Neuronal stem cell (in vitro differentiated cells): ENCODE data around the gene DDX42.
"Not testable (repeated sequence)": the region's sequence is repeated elsewhere in the genome, so short reads cannot be mapped to it uniquely, and the experiment has no call there.

Experiments used
- DNase-seq: peaks from one replicate; pipeline ENCODE4 v3.0.0-alpha.2; 2013; ENCODE audit warnings: low spot score
- H2AFZ ChIP-seq: one replicate; pipeline ENCODE4 v1.6.1; 2013; ENCODE audit warnings: mild to moderate bottlenecking, low read length, inconsistent platforms
- H2AK5ac ChIP-seq: 2 replicates; pipeline ENCODE4 v1.6.1; 2013; ENCODE audit warnings: low read depth, mild to moderate bottlenecking, inconsistent platforms, low read length, moderate library complexity, mixed read lengths
- H2BK120ac ChIP-seq: 2 replicates; pipeline ENCODE4 v1.6.1; 2013; ENCODE audit warnings: low read depth, mild to moderate bottlenecking, inconsistent platforms, low read length, moderate library complexity, mixed read lengths
- H2BK12ac ChIP-seq: one replicate; pipeline ENCODE4 v1.6.1; 2013; ENCODE audit warnings: low read length, inconsistent platforms
- H2BK15ac ChIP-seq: 2 replicates; pipeline ENCODE4 v1.6.1; 2013; ENCODE audit warnings: mild to moderate bottlenecking, low read length, inconsistent platforms, mixed read lengths
- H2BK5ac ChIP-seq: one replicate; pipeline ENCODE4 v1.6.1; 2013; ENCODE audit warnings: inconsistent platforms, mild to moderate bottlenecking, low read length, moderate library complexity
- H3K14ac ChIP-seq: one replicate; pipeline ENCODE4 v1.6.1; 2013; ENCODE audit warnings: low read length, inconsistent platforms
- H3K18ac ChIP-seq: 2 replicates; pipeline ENCODE4 v1.6.1; 2013; ENCODE audit warnings: low read length, inconsistent platforms
- H3K23ac ChIP-seq: 2 replicates; pipeline ENCODE4 v1.6.1; 2013; ENCODE audit warnings: low read depth, mild to moderate bottlenecking, mixed read lengths, low read length, inconsistent platforms; ENCODE audit not compliant: poor library complexity
- H3K27ac ChIP-seq: replicated peaks from 3 replicates; pipeline ENCODE4 v1.5.1; 2013; ENCODE audit warnings: low read length, inconsistent platforms
- H3K27me3 ChIP-seq, 3 experiments: 2 replicates each; pipeline ENCODE4 v1.6.1; 2013; ENCODE audit warnings: low read length in 3 of 3, mild to moderate bottlenecking in 2 of 3, inconsistent platforms in 1 of 3, low read depth in 1 of 3, mixed read lengths in 1 of 3, moderate library complexity in 1 of 3; ENCODE audit not compliant: control insufficient read depth in 3 of 3, insufficient read depth in 3 of 3
- H3K36me3 ChIP-seq, 2 donors: replicated peaks in 1 of 2; 2 replicates each; pipeline ENCODE4 v1.6.1; 2013; ENCODE audit warnings: low read length in 2 of 2; ENCODE audit not compliant: control insufficient read depth in 2 of 2, insufficient read depth in 2 of 2
- H3K4ac ChIP-seq: 2 replicates; pipeline ENCODE4 v1.6.1; 2013; ENCODE audit warnings: inconsistent platforms, mild to moderate bottlenecking, low read length, moderate library complexity
- H3K4me1 ChIP-seq, 2 donors: 1 replicate in 1 of 2; 2 replicates in 1 of 2; pipeline ENCODE4 v1.6.1; 2013; ENCODE audit warnings: low read length in 2 of 2, low read depth in 1 of 2; ENCODE audit not compliant: control insufficient read depth in 2 of 2, insufficient read depth in 1 of 2
- H3K4me2 ChIP-seq: one replicate; pipeline ENCODE4 v1.6.1; 2013; ENCODE audit warnings: mild to moderate bottlenecking, low read length, inconsistent platforms; ENCODE audit not compliant: insufficient read depth, poor library complexity, severe bottlenecking
- H3K4me3 ChIP-seq, 2 donors: 2 replicates each; pipeline ENCODE4 v1.5.1; 2013; ENCODE audit warnings: low read length in 2 of 2, mild to moderate bottlenecking in 2 of 2, inconsistent platforms in 1 of 2, moderate library complexity in 1 of 2
- H3K79me1 ChIP-seq: one replicate; pipeline ENCODE4 v1.6.1; 2013; ENCODE audit warnings: low read depth, mild to moderate bottlenecking, inconsistent platforms, low read length, moderate library complexity
- H3K9ac ChIP-seq: one replicate; pipeline ENCODE4 v1.6.1; 2013; ENCODE audit warnings: mild to moderate bottlenecking, low read depth, low read length, inconsistent platforms; ENCODE audit not compliant: poor library complexity
- H3K9me3 ChIP-seq, 2 donors: replicated peaks in 1 of 2; 2 replicates each; pipeline versions ENCODE3 to v1.6.1; 2013; ENCODE audit warnings: low read length in 2 of 2, mild to moderate bottlenecking in 2 of 2, inconsistent platforms in 1 of 2, low read depth in 1 of 2, mixed read lengths in 1 of 2, moderate library complexity in 1 of 2; ENCODE audit not compliant: control insufficient read depth in 2 of 2, insufficient read depth in 1 of 2
- H4K8ac ChIP-seq: one replicate; pipeline ENCODE4 v1.6.1; 2013; ENCODE audit warnings: low read depth, mild to moderate bottlenecking, inconsistent platforms, low read length, moderate library complexity
- H4K91ac ChIP-seq: one replicate; pipeline ENCODE4 v1.6.1; 2013; ENCODE audit warnings: low read length, low read depth, mild to moderate bottlenecking, inconsistent platforms; ENCODE audit not compliant: poor library complexity
- WGBS, 2 donors: extraction: QIAGEN DNeasy Blood & Tissue Kit; methylation state at CpG; one replicate each; pipeline ENCODE4 v1.1.7; 2013; ENCODE audit warnings: missing lambda C conversion rate in 2 of 2, mixed read lengths in 1 of 2; ENCODE audit not compliant: insufficient read length in 2 of 2, insufficient replicate concordance in 1 of 2; ENCODE audit errors: extremely low coverage in 2 of 2; 5-methylcytosine and 5-hydroxymethylcytosine counted together

The DDX42 gene

DNA sequence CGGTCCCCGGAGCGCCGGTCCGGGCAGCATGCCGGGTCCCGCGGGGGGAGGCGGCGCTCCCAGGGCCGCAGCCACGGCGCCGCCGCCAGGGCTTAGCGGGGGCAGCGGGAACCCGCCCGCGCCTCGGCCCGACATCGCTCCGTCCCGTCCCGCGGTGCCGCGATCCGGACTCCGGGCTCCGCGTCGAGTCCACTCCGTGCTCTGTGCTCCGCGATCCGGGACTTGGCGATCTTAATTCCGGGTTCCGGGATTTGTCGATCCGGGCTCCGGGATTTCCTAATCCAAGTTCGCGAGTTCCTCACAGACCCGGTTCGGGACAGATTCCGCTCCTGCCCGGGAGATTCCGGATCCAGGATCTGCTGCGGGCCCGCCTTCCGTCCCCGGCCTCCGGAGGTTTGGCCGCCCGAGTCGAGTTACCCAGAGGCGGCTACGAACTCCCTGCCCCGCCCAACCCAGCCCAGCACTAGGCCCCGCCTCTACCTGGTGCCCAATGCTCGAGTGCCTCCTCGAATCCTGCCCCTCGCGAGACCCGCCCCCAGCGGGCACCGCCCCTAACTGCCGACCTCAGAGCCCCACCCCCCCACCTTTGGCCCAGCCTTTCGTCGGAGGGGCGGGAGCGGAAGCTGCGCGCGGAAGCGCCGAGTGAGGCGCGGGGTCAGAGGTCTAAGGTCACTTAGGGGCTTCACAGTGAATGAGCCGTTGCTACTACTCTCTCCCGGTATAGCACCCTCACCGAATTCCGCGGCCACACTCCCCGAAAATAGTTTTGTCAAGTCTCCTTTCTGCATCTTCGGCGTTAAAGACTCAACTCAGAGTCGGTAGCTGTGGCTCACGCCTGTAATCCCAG is 68.8 kb downstream of the DDX42 start, which contains the start of gene SMARCD2:
TSS of gene SMARCD2 (minus strand) at position 146 of the 847 bp plus-strand sequence. CDS start at position 135, 11 bp downstream.
- H2BK120ac ChIP-seq = no peak within 1 kb of the TSS
- peaks cover 11 to 13% of the 10 kb centered on the region in 2 donors for H3K4me1 ChIP-seq
- no peak within 1 kb of the TSS for H2BK15ac ChIP-seq
- no peak within 1 kb of the TSS for H4K8ac ChIP-seq
- H2BK12ac ChIP-seq = no peak within 1 kb of the TSS
- peaks cover 0 to 5% of the 10 kb centered on the region in 2 donors for H3K36me3 ChIP-seq
- peak; percentile 99 for DNase-seq
- no peak within 1 kb of the TSS for H3K4ac ChIP-seq
- peak within 1 kb of the TSS; percentile 61 to 89 for H3K4me3 ChIP-seq
- no peak within 1 kb of the TSS for H2AK5ac ChIP-seq
- WGBS, 2 donors = no CpG with 5 or more reads among the region's 92 CpGs
- H2AFZ ChIP-seq = peak within 1 kb of the TSS; percentile 95
- peak within 1 kb of the TSS; percentile 86 for H3K27ac ChIP-seq
- no peaks in the 10 kb centered on the region for H3K27me3 ChIP-seq
- peaks cover 6% of the 10 kb centered on the region for H3K79me1 ChIP-seq
- H3K14ac ChIP-seq = peak within 1 kb of the TSS; percentile 94
- no peak within 1 kb of the TSS for H4K91ac ChIP-seq
- peak within 1 kb of the TSS; percentile 28 for H3K23ac ChIP-seq
- H3K9me3 ChIP-seq = peaks cover 0 to under 1% of the 10 kb centered on the region in 2 donors
- peak within 1 kb of the TSS; percentile 79 for H2BK5ac ChIP-seq
- H3K18ac ChIP-seq = peak within 1 kb of the TSS; percentile 97
- peak within 1 kb of the TSS; percentile 72 for H3K4me2 ChIP-seq
- peak within 1 kb of the TSS; percentile 92 for H3K9ac ChIP-seq

- peak overlapping the region; percentile 56 for H3K4me2 ChIP-seq
- H3K9ac ChIP-seq, H3K23ac ChIP-seq, H3K9me3 ChIP-seq, H3K36me3 ChIP-seq, DNase-seq, H3K4ac ChIP-seq, H2BK5ac ChIP-seq, H3K14ac ChIP-seq, H2BK15ac ChIP-seq, H2BK120ac ChIP-seq, H3K79me1 ChIP-seq, H2BK12ac ChIP-seq, H4K91ac ChIP-seq, H4K8ac ChIP-seq, H2AK5ac ChIP-seq, H3K27me3 ChIP-seq: not testable (repeated sequence)
- peak overlapping the region; percentile 95 for H2AFZ ChIP-seq
- peak overlapping the region; percentile 70 for H3K27ac ChIP-seq
- peaks cover 11 to 13% of the 10 kb centered on the region in 2 donors for H3K4me1 ChIP-seq
- no CpG with 5 or more reads among the region's 19 CpGs for WGBS, 2 donors
- H3K4me3 ChIP-seq = peak overlapping the region; percentile 61 to 82
- peak overlapping the region; percentile 15 for H3K18ac ChIP-seq
These were observed 69.5 kb downstream of the DDX42 start for GRCh38 chr17:63843387-63843888.

GRCh38 chr17:63843910-63844677 is 70.1 kb downstream of the DDX42 start:
- no CpG with 5 or more reads among the region's 9 CpGs for WGBS, 2 donors
- no peak overlapping the region for H2BK12ac ChIP-seq

More at GRCh38 chr17:63843910-63844677, 70.1 kb downstream of the DDX42 start:
- Histone ChIP-seq H3K9ac (no peak overlapping the region), H3K9me3 (peaks cover 0 to 4% of the 10 kb centered on the region in 2 donors), H3K4ac (no peak overlapping the region), H3K14ac (no peak overlapping the region), H3K79me1 (peaks cover 4% of the 10 kb centered on the region), H3K23ac (no peak overlapping the region), H2BK120ac (no peak overlapping the region), H3K4me3 (peak overlapping the region in 1 of 2 donors; percentile 61), H2BK15ac (no peak overlapping the region), H4K8ac (no peak overlapping the region), H3K4me1 (peaks cover 11 to 13% of the 10 kb centered on the region in 2 donors), H2BK5ac (no peak overlapping the region), H3K4me2 (no peak overlapping the region), H3K36me3 (no peaks in the 10 kb centered on the region), H2AFZ (peak overlapping the region; percentile 95), H4K91ac (no peak overlapping the region), H3K18ac (no peak overlapping the region), H3K27ac (no peak overlapping the region), H2AK5ac (no peak overlapping the region), H3K27me3 (peaks cover 0 to 4% (median 0%) of the 10 kb centered on the region in 3 experiments)
- DNase-seq = no peak
